Endothelial cell of umbilical vein (primary cell): ENCODE results near the gene METTL25. TPM values are rescaled to one million over a fixed set of nuclear protein-coding genes. Genes with fewer than 3 reads are reported as not detected.

ENCODE experiments used
- BruUV-seq: library from RNA; stranded (reverse); fragments of 400-500 nt; replicated peaks from 2 replicates; lab custom pipeline; 2021; lab: Mats Ljungman, UMichigan
- CTCF ChIA-PET: fragments of 300-600, 350-600 bp; sonication (Branson Sonifier 250); formaldehyde crosslinking; loops from one replicate; lab custom pipeline; 2021; ENCODE audit warnings: antibody characterized with exemption, inconsistent platforms; lab: Charles Lee
- POLR2A ChIA-PET: fragments of 300-600, 350-600 bp; sonication (Branson Sonifier 250); formaldehyde crosslinking; loops from one replicate; lab custom pipeline; 2021; ENCODE audit warnings: antibody characterized with exemption, inconsistent platforms; lab: Charles Lee
- DNase-seq: peaks from one replicate; pipeline ENCODE4 v3.0.0-alpha.2; 2011; ENCODE audit warnings: low read depth, low spot score
- FAIRE-seq: peaks from 2 replicates; lab custom pipeline; 2011; peaks lifted over from hg19 to GRCh38; lab: Jason Lieb, UNC
- H2AFZ ChIP-seq: 2 replicates; pipeline ENCODE4 v1.6.0; 2012; ENCODE audit warnings: low read depth, low read length, control low read depth, inconsistent platforms
- H3K27ac ChIP-seq: 2 replicates; pipeline ENCODE4 v1.5.1; 2011; ENCODE audit warnings: low read depth, mild to moderate bottlenecking, control low read depth, low read length, moderate library complexity; ENCODE audit not compliant: insufficient read depth
- H3K27me3 ChIP-seq, 2 experiments: 2 replicates each; pipeline versions ENCODE4 v1.6.0 to v1.6.1; 2011; ENCODE audit warnings: low read length in 2 of 2, mixed read lengths in 1 of 2; ENCODE audit not compliant: control insufficient read depth in 2 of 2, insufficient read depth in 2 of 2
- H3K36me3 ChIP-seq, 2 experiments: 2 replicates in 1 of 2; 3 replicates in 1 of 2; pipeline ENCODE4 v1.5.1; 2011; ENCODE audit warnings: low read length in 2 of 2, mild to moderate bottlenecking in 1 of 2, moderate library complexity in 1 of 2; ENCODE audit not compliant: control insufficient read depth in 2 of 2, insufficient read depth in 2 of 2; ENCODE audit errors: extremely low read depth in 1 of 2
- H3K4me1 ChIP-seq: 3 replicates; pipeline ENCODE4 v1.5.1; 2011; ENCODE audit warnings: mild to moderate bottlenecking, low read length; ENCODE audit not compliant: control insufficient read depth, insufficient read depth; ENCODE audit errors: extremely low read depth
- H3K4me2 ChIP-seq: 2 replicates; pipeline ENCODE4 v1.6.1; 2011; ENCODE audit warnings: low read length, control low read depth, mixed read lengths; ENCODE audit not compliant: insufficient read depth
- H3K4me3 ChIP-seq, 3 experiments: fragments of 200-600 bp in 1 of 3; sonication (generic), shearing (Covaris generic) in 1 of 3; replicated peaks in 1 of 3; 2 replicates each; pipeline ENCODE4 v1.5.1; 2011 to 2016; ENCODE audit warnings: control low read depth in 3 of 3, low read length in 3 of 3, mild to moderate bottlenecking in 2 of 3, inconsistent platforms in 1 of 3, low read depth in 1 of 3, moderate library complexity in 1 of 3; ENCODE audit not compliant: insufficient read depth in 1 of 3
- H3K79me2 ChIP-seq: 2 replicates; pipeline ENCODE4 v1.6.0; 2012; ENCODE audit warnings: low read length, inconsistent platforms; ENCODE audit not compliant: control insufficient read depth, insufficient read depth
- H3K9ac ChIP-seq: replicated peaks from 2 replicates; pipeline ENCODE3; 2011; ENCODE audit warnings: low read length, control low read depth; ENCODE audit not compliant: insufficient read depth; ENCODE audit errors: extremely low read depth
- H3K9me1 ChIP-seq: replicated peaks from 3 replicates; pipeline ENCODE4 v1.6.0; 2011; ENCODE audit warnings: mild to moderate bottlenecking, low read length; ENCODE audit not compliant: control insufficient read depth, insufficient read depth; ENCODE audit errors: extremely low read depth
- H3K9me3 ChIP-seq: replicated peaks from 2 replicates; pipeline ENCODE4 v1.5.1; 2012; ENCODE audit warnings: low read length, inconsistent platforms; ENCODE audit not compliant: control insufficient read depth, insufficient read depth
- H4K20me1 ChIP-seq: replicated peaks from 2 replicates; pipeline ENCODE3; 2011; ENCODE audit warnings: mild to moderate bottlenecking, low read length; ENCODE audit not compliant: control insufficient read depth, insufficient read depth; ENCODE audit errors: extremely low read depth
- CTCF ChIP-seq, 2 donors: IDR thresholded peaks; 1 replicate in 1 of 2; 2 replicates in 1 of 2; pipeline ENCODE4 v1.5.1; 2011; ENCODE audit warnings: low read length in 2 of 2, mild to moderate bottlenecking in 2 of 2, moderate library complexity in 2 of 2, control low read depth in 1 of 2, inconsistent platforms in 1 of 2, low read depth in 1 of 2; ENCODE audit not compliant: insufficient read depth in 1 of 2; ENCODE audit errors: extremely low read depth in 1 of 2
- EZH2 ChIP-seq: IDR thresholded peaks from 2 replicates; pipeline ENCODE4 v1.6.1; 2012; ENCODE audit warnings: borderline replicate concordance, low read depth, mild to moderate bottlenecking, moderate library complexity, low read length, inconsistent platforms; ENCODE audit not compliant: severe bottlenecking
- FOS ChIP-seq: IDR thresholded peaks from 2 replicates; pipeline ENCODE4 v1.6.1; 2011; ENCODE audit warnings: mild to moderate bottlenecking, low read length, moderate library complexity, borderline replicate concordance; ENCODE audit not compliant: insufficient read depth
- GATA2 ChIP-seq: IDR thresholded peaks from 2 replicates; pipeline ENCODE4 v1.7.0; 2011; ENCODE audit warnings: low read depth, mild to moderate bottlenecking, moderate library complexity, mixed read lengths, low read length; ENCODE audit not compliant: insufficient read length, insufficient read depth
- JUN ChIP-seq: IDR thresholded peaks from 2 replicates; pipeline ENCODE4 v1.6.1; 2011; ENCODE audit warnings: borderline replicate concordance, low read depth; ENCODE audit not compliant: insufficient read length, insufficient read depth
- MAX ChIP-seq: IDR thresholded peaks from 2 replicates; pipeline ENCODE4 v1.6.1; 2011; ENCODE audit not compliant: insufficient read depth, insufficient read length
- MYC ChIP-seq: IDR thresholded peaks from one replicate; pipeline ENCODE4 v1.6.1; 2011; ENCODE audit warnings: mild to moderate bottlenecking, low read depth, low read length
- POLR2A ChIP-seq: IDR thresholded peaks from 2 replicates; pipeline ENCODE4 v1.6.1; 2012; ENCODE audit warnings: low read depth, mild to moderate bottlenecking, control low read depth, low read length
- POLR2AphosphoS5 ChIP-seq: IDR thresholded peaks from 2 replicates; pipeline ENCODE4 v1.6.1; 2012; ENCODE audit warnings: low read depth, mild to moderate bottlenecking, control low read depth, low read length, moderate library complexity; ENCODE audit not compliant: insufficient read depth
- dilution Hi-C: fragments of 300-500 bp; cut with MboI; formaldehyde crosslinking; loops from one replicate; pipeline ENCODE4 v1.15.0; 2019; ENCODE audit warnings: low sequenced_read_pairs; ENCODE audit not compliant: extremely low pct_ligation_motif_present
- intact Hi-C: fragments of 100-400 bp; cut with micrococcal nuclease; formaldehyde crosslinking; loops from one replicate; pipeline ENCODE4 v1.10.0; 2022
- polyA plus RNA-seq, 4 experiments: library from polyadenylated mRNA; depleted of rRNA in 3 of 4; stranded (reverse) in 3 of 4; unstranded in 1 of 4; fragments of >200 nt; gene quantifications; 2 replicates each; pipeline versions ENCODE4 v1.2.1 to v1.2.3, GENCODE V29; 2011 to 2012; ENCODE audit warnings: missing spikeins in 1 of 4
- total RNA-seq: library from RNA; stranded (reverse); gene quantifications from 2 replicates; pipeline ENCODE4 v1.2.3, GENCODE V29; 2021

Gene METTL25
- total and polyA plus RNA-seq, 2 donors (not counting 3 experiments of a cell fraction or from before 2014, with no cell fraction given): 6.5 to 8.5 TPM

DNA sequence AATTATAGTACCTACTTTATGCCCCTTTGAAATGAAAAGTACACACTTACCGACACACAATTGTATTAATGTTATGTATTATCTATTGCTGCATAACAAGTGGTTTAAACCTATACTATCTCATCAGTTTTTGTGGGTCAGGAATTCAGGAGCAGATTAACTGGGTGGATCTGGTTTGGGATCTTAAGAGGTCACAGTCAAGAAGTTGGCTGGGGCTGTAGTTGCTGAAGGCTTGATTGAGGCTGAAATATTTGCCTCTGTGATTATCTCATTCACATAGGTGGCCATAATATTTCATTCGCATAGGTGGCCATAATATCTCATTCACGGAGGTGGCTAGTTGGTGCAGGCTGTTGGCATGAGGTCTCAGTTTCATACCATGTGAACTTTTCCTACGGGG is 5.7 kb downstream of the METTL25 start:
- Histone ChIP-seq H3K9ac (no peak overlapping the region), H4K20me1 (no peaks in the 10 kb centered on the region), H3K4me3 (no peak overlapping the region), H3K36me3 (no peaks in the 10 kb centered on the region), H3K9me3 (no peaks in the 10 kb centered on the region), H3K79me2 (peaks cover 3% of the 10 kb centered on the region), H3K4me2 (no peak overlapping the region), H3K9me1 (no peaks in the 10 kb centered on the region), H2AFZ (no peak overlapping the region), H3K27ac (no peak overlapping the region), H3K4me1 (peaks cover 11% of the 10 kb centered on the region), H3K27me3 (no peaks in the 10 kb centered on the region)
- TF ChIP-seq POLR2AphosphoS5 (no peak), GATA2 (no peak), FOS (no peak), JUN (no peak)
- dilution Hi-C loops: no loop called here
- CTCF ChIA-PET: no interaction called here
- DNase-seq: no peak
- intact Hi-C loops: no loop called here
- FAIRE-seq: no peak
- BruUV-seq: no TSS peak
- POLR2A ChIA-PET: no interaction called here

DNA sequence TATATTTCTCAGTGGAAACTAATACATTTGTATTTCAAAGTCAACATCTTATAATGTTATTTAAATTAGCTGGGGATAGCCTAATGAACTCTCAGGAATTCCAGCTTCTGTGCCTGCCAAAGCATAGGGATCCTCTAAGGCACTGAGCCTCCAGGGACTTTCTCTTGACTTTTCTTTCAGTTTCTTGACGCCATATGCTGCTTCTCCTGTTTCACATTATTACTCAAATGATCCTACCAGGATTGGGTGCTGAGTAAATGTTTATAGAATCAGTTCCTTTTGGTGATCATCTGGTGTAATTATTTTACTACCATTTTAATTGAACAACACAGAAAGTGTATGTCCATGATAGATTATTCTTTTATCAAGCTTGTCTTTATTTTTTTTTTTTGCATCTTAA is 7.9 kb downstream of the METTL25 start:
- Histone ChIP-seq H2AFZ (no peak overlapping the region), H3K27me3 (no peaks in the 10 kb centered on the region), H3K9me3 (no peaks in the 10 kb centered on the region), H4K20me1 (no peaks in the 10 kb centered on the region), H3K4me2 (no peak overlapping the region), H3K79me2 (no peaks in the 10 kb centered on the region), H3K27ac (no peak overlapping the region), H3K9ac (no peak overlapping the region), H3K36me3 (no peaks in the 10 kb centered on the region), H3K4me3 (no peak overlapping the region), H3K9me1 (no peaks in the 10 kb centered on the region), H3K4me1 (no peaks in the 10 kb centered on the region)
- ChIA-PET CTCF (interaction anchor here (1.1 kb wide), 1 partner anchor 8 kb away, joined by 3 read pairs; no protein-coding TSS in a partner anchor), POLR2A (no interaction called here)
- intact Hi-C loops (no loop called here), dilution Hi-C loops (no loop called here)
- no TSS peak for BruUV-seq
- no peak for FAIRE-seq
- TF ChIP-seq FOS: no peak
- TF ChIP-seq GATA2: no peak
- no peak for TF ChIP-seq MAX
- TF ChIP-seq CTCF (IDR thresholded peaks at IDR 0.05; ENCODE audit: extremely low read depth in 1 of 2, insufficient read depth in 1 of 2, low read depth in 1 of 2, low read length in 2 of 2): no peak
- TF ChIP-seq JUN: no peak
- TF ChIP-seq MYC: no peak
- TF ChIP-seq POLR2AphosphoS5: no peak
- TF ChIP-seq EZH2: no peak
- TF ChIP-seq POLR2A: no peak
- no peak for DNase-seq
